PC-3 (cell line): ENCODE measurements around the gene NAA38. TPM values are rescaled to one million over a fixed set of nuclear protein-coding genes. Genes with fewer than 3 reads are reported as not detected.

Experiments used
- ATAC-seq: fragments of 200-7000 bp; cut with Tn5 transposase; 2 replicates; pipeline ENCODE4 v1.9.1; 2020; ENCODE audit warnings: mild to moderate bottlenecking, moderate library complexity
- BruUV-seq: library from RNA; stranded (reverse); fragments of 400-500 nt; replicated peaks from 2 replicates; lab custom pipeline; 2021; lab: Mats Ljungman, UMichigan
- CTCF ChIA-PET: fragments of 300-600 bp; sonication (Branson Sonifier 250); formaldehyde crosslinking; loops from one replicate; lab custom pipeline; 2022; ENCODE audit warnings: antibody characterized with exemption; lab: Charles Lee
- POLR2A ChIA-PET: fragments of 300-600 bp; sonication (Branson Sonifier 250); formaldehyde crosslinking; loops from one replicate; lab custom pipeline; 2022; ENCODE audit warnings: antibody characterized with exemption; ENCODE audit not compliant: unreplicated experiment; lab: Charles Lee
- DNase-seq: peaks from one replicate; pipeline ENCODE4 v3.0.0-alpha.2; 2015
- H2AFZ ChIP-seq: fragments of 300-600 bp; sonication (generic); 2 replicates; pipeline ENCODE4 v1.6.0; 2016; ENCODE audit warnings: antibody characterized with exemption, low read length
- H3F3A ChIP-seq: fragments of 300-600 bp; sonication (generic); one replicate; pipeline ENCODE4 v1.6.0; 2017; ENCODE audit warnings: antibody characterized with exemption, low read length, control low read depth, mild to moderate bottlenecking; ENCODE audit not compliant: unreplicated experiment
- H3K27ac ChIP-seq: fragments of 300-600 bp; sonication (generic); 2 replicates; pipeline ENCODE4 v1.5.1; 2016; ENCODE audit warnings: mild to moderate bottlenecking, low read length
- H3K27me3 ChIP-seq: fragments of 300-600 bp; sonication (generic); 2 replicates; pipeline ENCODE4 v1.6.1; 2016; ENCODE audit warnings: low read length, mixed read lengths
- H3K36me3 ChIP-seq: fragments of 300-600 bp; sonication (generic); 2 replicates; pipeline ENCODE4 v1.6.1; 2016; ENCODE audit warnings: low read depth, mixed run types, low read length, mixed read lengths
- H3K4me1 ChIP-seq: fragments of 300-600 bp; sonication (generic); 2 replicates; pipeline ENCODE4 v1.5.1; 2016; ENCODE audit warnings: low read length; ENCODE audit not compliant: insufficient read depth
- H3K4me2 ChIP-seq: fragments of 300-600 bp; sonication (generic); 2 replicates; pipeline ENCODE4 v1.6.0; 2016; ENCODE audit warnings: low read length
- H3K4me3 ChIP-seq: fragments of 300-600 bp; sonication (generic); 2 replicates; pipeline ENCODE4 v1.5.1; 2016; ENCODE audit warnings: mild to moderate bottlenecking, low read length, mixed read lengths
- H3K79me2 ChIP-seq: fragments of 300-600 bp; sonication (generic); 2 replicates; pipeline ENCODE4 v1.6.1; 2017; ENCODE audit warnings: low read length, mixed read lengths
- H3K9ac ChIP-seq: fragments of 300-600 bp; sonication (generic); 2 replicates; pipeline ENCODE4 v1.6.0; 2016; ENCODE audit warnings: mild to moderate bottlenecking, low read length
- H3K9me2 ChIP-seq: fragments of 300-600 bp; sonication (generic); replicated peaks from 2 replicates; pipeline ENCODE4 v1.6.1; 2016; ENCODE audit warnings: mixed run types, low read length, mixed read lengths
- H3K9me3 ChIP-seq: fragments of 300-600 bp; sonication (generic); 2 replicates; pipeline ENCODE4 v1.6.1; 2016; ENCODE audit warnings: low read length, mixed read lengths
- H4K20me1 ChIP-seq: fragments of 300-600 bp; sonication (generic); 2 replicates; pipeline ENCODE4 v1.6.1; 2016; ENCODE audit warnings: low read length, mixed read lengths
- EZH2 ChIP-seq: fragments of 300-600 bp; sonication (generic); IDR thresholded peaks from one replicate; pipeline ENCODE4 v1.6.1; 2017; ENCODE audit warnings: antibody characterized with exemption, mild to moderate bottlenecking, low read length; ENCODE audit not compliant: unreplicated experiment
- EZH2phosphoT487 ChIP-seq: fragments of 300-600 bp; sonication (generic); IDR thresholded peaks from 2 replicates; pipeline ENCODE4 v1.6.1; 2018; ENCODE audit warnings: mild to moderate bottlenecking, antibody characterized with exemption, low read length, borderline replicate concordance
- intact Hi-C: fragments of 100-400 bp; cut with micrococcal nuclease; formaldehyde crosslinking; loops from 2 replicates; pipeline ENCODE4 v1.9.0; 2023
- total RNA-seq: library from RNA; depleted of rRNA; stranded (reverse); fragments of >200 nt; gene quantifications from 2 replicates; pipeline ENCODE4 v1.2.3, GENCODE V29; 2014
- TF ChIP-seq, protein P1 (sequence below): fragments of 300-600 bp; sonication (generic); conservative IDR thresholded peaks from 2 replicates; pipeline ENCODE4 v1.5.1; 2017; ENCODE audit warnings: antibody characterized with exemption, low read depth, mild to moderate bottlenecking, low read length

The NAA38 gene
- total RNA-seq, 1 experiment from 2014 or later: 403 TPM

DNA sequence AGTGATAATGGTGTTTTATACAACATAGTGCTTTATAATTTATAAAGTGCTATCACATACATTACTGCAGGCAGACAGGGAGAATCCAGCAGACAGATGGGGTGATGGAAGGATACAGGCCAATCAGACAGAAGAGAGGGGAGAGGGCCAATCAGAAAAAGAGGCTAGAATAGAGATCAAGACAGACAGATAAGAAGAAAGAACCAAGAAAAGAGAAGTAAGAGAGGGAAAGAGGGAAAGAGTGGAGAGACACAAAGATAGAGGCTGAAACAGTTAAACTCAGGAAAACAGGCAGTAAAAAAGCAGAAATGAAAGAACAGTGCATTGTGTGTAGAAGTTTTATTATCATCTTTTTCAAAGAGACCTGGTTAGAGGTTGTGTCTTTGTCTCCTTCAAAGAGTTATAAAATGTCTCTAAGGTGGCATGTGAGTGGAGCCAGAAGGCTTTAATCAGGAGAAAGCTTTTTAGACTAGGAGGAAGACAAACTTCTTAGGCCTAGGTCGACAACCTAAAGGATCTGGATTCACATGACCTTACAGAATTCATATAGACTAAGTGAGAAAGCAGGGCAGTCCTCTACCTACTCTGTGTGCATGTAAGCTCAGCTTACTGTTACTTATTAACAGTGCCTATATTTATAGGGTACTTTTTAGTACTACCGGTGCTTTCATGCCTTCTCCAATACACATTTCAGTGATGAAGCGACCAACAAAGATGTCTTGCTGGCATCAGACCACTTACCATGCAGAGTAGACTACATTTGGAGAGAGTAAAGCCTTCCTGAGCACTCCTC, 22.9 kb upstream of the NAA38 start:
- H3K27ac ChIP-seq: no peak overlapping the region
- no peaks in the 10 kb centered on the region for H3F3A ChIP-seq
- H2AFZ ChIP-seq: no peak overlapping the region
- no peaks in the 10 kb centered on the region for H3K9me3 ChIP-seq
- H3K4me1 ChIP-seq: 0 out of 2 replicates have a peak, but pooled peaks cover 8% of the 10 kb centered on the region
- ATAC-seq (no peak), DNase-seq (no peak)
- BruUV-seq: no TSS peak
- H4K20me1 ChIP-seq: no peaks in the 10 kb centered on the region
- no peaks in the 10 kb centered on the region for H3K27me3 ChIP-seq
- H3K36me3 ChIP-seq: no peaks in the 10 kb centered on the region
- intact Hi-C loops: no loop called here
- TF ChIP-seq EZH2: no peak
- H3K4me2 ChIP-seq: no peak overlapping the region
- no peak overlapping the region for H3K4me3 ChIP-seq
- H3K9ac ChIP-seq: no peak overlapping the region
- H3K9me2 ChIP-seq: no peaks in the 10 kb centered on the region
- ChIA-PET POLR2A (no interaction called here), CTCF (no interaction called here)
- H3K79me2 ChIP-seq: peaks cover under 1% of the 10 kb centered on the region; the same call in 1 of the 2 replicates

DNA sequence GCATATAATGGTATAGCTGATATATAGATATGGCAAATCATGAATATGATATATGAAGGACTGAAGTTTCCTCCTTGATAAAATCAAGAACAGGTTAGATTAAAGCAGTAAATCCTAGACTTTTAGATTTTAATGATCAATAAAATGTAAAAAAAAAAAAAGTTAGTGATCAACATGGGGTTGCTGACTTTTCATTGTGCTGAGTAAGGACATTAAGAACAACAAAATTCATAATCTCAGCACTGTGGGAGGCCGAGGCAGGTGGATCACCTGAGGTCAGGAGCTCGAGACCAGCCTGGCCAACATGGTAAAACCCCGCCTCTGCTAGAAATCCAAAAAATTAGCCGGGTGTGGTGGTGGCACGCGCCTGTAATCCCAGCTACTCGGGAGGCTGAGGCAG, 20.9 kb upstream of the NAA38 start:
- no peak for ATAC-seq
- H4K20me1 ChIP-seq: no peaks in the 10 kb centered on the region
- no peak for DNase-seq
- H3K4me3 ChIP-seq: no peak overlapping the region
- H3K4me2 ChIP-seq: no peak overlapping the region
- intact Hi-C loops: no loop called here
- ChIA-PET CTCF (no interaction called here), POLR2A (no interaction called here)
- no peak for TF ChIP-seq EZH2
- no peak for TF ChIP-seq EZH2phosphoT487
- TF ChIP-seq, protein P1, sequence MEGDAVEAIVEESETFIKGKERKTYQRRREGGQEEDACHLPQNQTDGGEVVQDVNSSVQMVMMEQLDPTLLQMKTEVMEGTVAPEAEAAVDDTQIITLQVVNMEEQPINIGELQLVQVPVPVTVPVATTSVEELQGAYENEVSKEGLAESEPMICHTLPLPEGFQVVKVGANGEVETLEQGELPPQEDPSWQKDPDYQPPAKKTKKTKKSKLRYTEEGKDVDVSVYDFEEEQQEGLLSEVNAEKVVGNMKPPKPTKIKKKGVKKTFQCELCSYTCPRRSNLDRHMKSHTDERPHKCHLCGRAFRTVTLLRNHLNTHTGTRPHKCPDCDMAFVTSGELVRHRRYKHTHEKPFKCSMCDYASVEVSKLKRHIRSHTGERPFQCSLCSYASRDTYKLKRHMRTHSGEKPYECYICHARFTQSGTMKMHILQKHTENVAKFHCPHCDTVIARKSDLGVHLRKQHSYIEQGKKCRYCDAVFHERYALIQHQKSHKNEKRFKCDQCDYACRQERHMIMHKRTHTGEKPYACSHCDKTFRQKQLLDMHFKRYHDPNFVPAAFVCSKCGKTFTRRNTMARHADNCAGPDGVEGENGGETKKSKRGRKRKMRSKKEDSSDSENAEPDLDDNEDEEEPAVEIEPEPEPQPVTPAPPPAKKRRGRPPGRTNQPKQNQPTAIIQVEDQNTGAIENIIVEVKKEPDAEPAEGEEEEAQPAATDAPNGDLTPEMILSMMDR: no peak
- no peak overlapping the region for H2AFZ ChIP-seq
- no peaks in the 10 kb centered on the region for H3K79me2 ChIP-seq
- H3K4me1 ChIP-seq: no peaks in the 10 kb centered on the region
- no peaks in the 10 kb centered on the region for H3K9me3 ChIP-seq
- no peak overlapping the region for H3K9ac ChIP-seq
- BruUV-seq: no TSS peak
- no peaks in the 10 kb centered on the region for H3K36me3 ChIP-seq
- H3F3A ChIP-seq: no peaks in the 10 kb centered on the region
- no peaks in the 10 kb centered on the region for H3K9me2 ChIP-seq
- no peaks in the 10 kb centered on the region for H3K27me3 ChIP-seq
- H3K27ac ChIP-seq: no peak overlapping the region

DNA sequence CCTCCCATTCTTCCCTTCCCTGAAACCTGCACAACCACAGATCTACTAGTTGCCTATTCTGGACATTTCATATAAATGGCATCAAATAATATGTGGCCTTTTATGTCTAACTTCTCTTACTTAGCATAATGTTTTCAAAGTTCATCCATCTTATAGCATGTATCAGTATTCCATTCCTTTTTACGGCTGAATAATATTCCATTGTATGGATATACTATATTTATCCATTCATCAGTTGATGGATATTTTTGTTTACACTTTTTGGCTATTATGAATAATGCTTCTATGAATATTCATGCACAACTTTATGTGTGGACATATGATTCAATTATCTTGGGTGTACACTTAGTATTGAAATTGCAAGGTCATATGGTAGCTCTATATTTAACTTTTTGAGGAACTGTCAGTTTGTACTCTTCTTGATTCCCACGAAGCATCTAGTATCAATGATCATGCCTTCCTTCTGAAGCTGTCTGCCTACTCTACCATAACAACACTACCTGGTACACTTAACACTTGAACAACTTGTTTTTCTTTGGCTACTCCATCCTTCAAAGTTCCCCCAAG, 18.5 kb upstream of the NAA38 start:
- no peak overlapping the region for H3K27ac ChIP-seq
- H3K9me3 ChIP-seq: no peaks in the 10 kb centered on the region
- H3K4me3 ChIP-seq: no peak overlapping the region
- ChIA-PET CTCF (no interaction called here), POLR2A (no interaction called here)
- no peaks in the 10 kb centered on the region for H3F3A ChIP-seq
- DNase-seq (no peak), ATAC-seq (no peak)
- H3K36me3 ChIP-seq: no peaks in the 10 kb centered on the region
- BruUV-seq: no TSS peak
- no peak overlapping the region for H2AFZ ChIP-seq
- intact Hi-C loops: no loop called here
- no peak overlapping the region for H3K9ac ChIP-seq
- no peaks in the 10 kb centered on the region for H4K20me1 ChIP-seq
- no peaks in the 10 kb centered on the region for H3K79me2 ChIP-seq
- H3K4me1 ChIP-seq: no peaks in the 10 kb centered on the region
- H3K9me2 ChIP-seq: no peaks in the 10 kb centered on the region
- H3K27me3 ChIP-seq: no peaks in the 10 kb centered on the region
- TF ChIP-seq EZH2phosphoT487: no peak
- TF ChIP-seq, protein P1: no peak
- H3K4me2 ChIP-seq: no peak overlapping the region
